Measurements from ENCODE around the gene PABPN1L. TPM values are rescaled to one million over a fixed set of nuclear protein-coding genes. Genes with fewer than 3 reads are reported as not detected.
A peak's percentile ranks its signal among the peaks of the same experiment; 100 is the strongest.

The PABPN1L gene
- total and polyA plus RNA-seq, 2 of the 13 experiments (the other 11 are each of a cell fraction or from before 2014, with no cell fraction given): not detected

GRCh38 chr16:88856828-88857727 lies 9.4 kb downstream of the PABPN1L start, which contains the start of the genes GALNS and TRAPPC2L (continued):
- TF ChIP-seq SOX13 (IDR thresholded peaks at IDR 0.05) (no peak; the same call in 1 of the 2 replicates), SOX13 (CRISPR knock-in tag; conservative IDR thresholded peaks at IDR 0.05 in 1 of 2, IDR thresholded peaks at IDR 0.05 in 1 of 2) (0 out of 4 replicates have a peak, but pooled peaks of 1 of the 2 experiments have one; percentile 20), ASH2L (IDR thresholded peaks at IDR 0.05; ENCODE audit: insufficient read length, low read depth, low read length) (peak; percentile 43), DRAP1 (CRISPR knock-in tag; IDR thresholded peaks at IDR 0.05) (peak; percentile 92), CREM (IDR thresholded peaks at IDR 0.05) (no peak), CREM (CRISPR knock-in tag; IDR thresholded peaks at IDR 0.05) (no peak), ZXDC (CRISPR knock-in tag; IDR thresholded peaks at IDR 0.05) (peak; percentile 55; the same call in 1 of the 2 replicates), ATF4 (CRISPR knock-in tag; IDR thresholded peaks at IDR 0.05) (peak in 1 of 2 experiments; percentile 39; a peak in 1 of 4 replicates), SP5 (CRISPR knock-in tag; IDR thresholded peaks at IDR 0.05; ENCODE audit: borderline replicate concordance, low read depth) (peak; percentile 86), ZNF616 (CRISPR knock-in tag; IDR thresholded peaks at IDR 0.05; ENCODE audit: low read depth) (no peak; the same call in 1 of the 2 replicates), SNAPC5 (CRISPR knock-in tag; IDR thresholded peaks at IDR 0.05; ENCODE audit: borderline replicate concordance) (no peak), TERF1 (CRISPR knock-in tag; IDR thresholded peaks at IDR 0.05) (no peak), ZNF556 (CRISPR knock-in tag; IDR thresholded peaks at IDR 0.05; ENCODE audit: borderline replicate concordance) (peak; percentile 71; the same call in 1 of the 2 replicates), ZNF749 (CRISPR knock-in tag; IDR thresholded peaks at IDR 0.05; ENCODE audit: borderline replicate concordance) (0 out of 2 replicates have a peak, but pooled peaks have one; percentile 76), GRHL1 (CRISPR knock-in tag; conservative IDR thresholded peaks at IDR 0.05) (no peak), SIX4 (CRISPR knock-in tag; IDR thresholded peaks at IDR 0.05) (peak; percentile 7; the same call in 1 of the 2 replicates), TBX3 (IDR thresholded peaks at IDR 0.05; ENCODE audit: borderline replicate concordance) (no peak), FOSL2 (CRISPR knock-in tag; IDR thresholded peaks at IDR 0.05) (peak; percentile 37; the same call in 1 of the 2 replicates), ZNF761 (CRISPR knock-in tag; conservative IDR thresholded peaks at IDR 0.05) (peak; percentile 56; the same call in 1 of the 2 replicates)

All from HepG2 (cell line).